Fibroblast of peridontal ligament (primary cell): Measurements from ENCODE around the gene ARHGEF28.

Experiments used
- DNase-seq: peaks from one replicate; pipeline ENCODE4 v3.0.0-alpha.2; 2010; ENCODE audit errors: extremely low read depth

Gene ARHGEF28

DNA sequence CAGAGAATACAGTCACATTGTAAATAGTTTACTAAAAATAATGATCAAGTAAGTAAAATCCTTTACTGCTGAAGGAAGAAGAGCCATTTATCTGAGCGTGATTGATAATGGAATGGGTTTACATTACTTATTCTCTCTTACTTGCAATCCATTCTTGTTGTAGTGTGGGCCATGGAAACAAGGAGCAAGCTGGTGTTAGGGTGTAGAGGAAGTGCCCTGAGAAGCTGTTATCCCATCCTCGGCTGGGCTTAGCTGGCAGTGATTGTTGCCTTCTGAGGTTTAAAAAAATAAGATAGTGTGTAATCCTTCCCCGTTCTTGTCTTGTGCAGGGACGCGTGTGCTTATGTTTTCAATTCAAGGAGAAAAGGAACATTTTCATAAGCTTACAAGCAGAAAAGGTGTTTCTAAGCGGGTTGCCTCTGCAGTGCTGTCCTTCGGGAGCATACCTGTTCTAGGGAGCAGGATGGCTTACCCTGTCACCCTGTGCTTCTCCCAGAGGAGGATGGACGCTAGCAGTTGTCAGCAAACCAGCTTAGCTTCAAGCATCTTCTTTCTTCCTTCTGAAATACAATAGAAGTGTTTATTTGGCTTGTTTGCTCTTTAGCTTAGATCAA, 188.3 kb downstream of the ARHGEF28 start:
- DNase-seq: no peak

DNA sequence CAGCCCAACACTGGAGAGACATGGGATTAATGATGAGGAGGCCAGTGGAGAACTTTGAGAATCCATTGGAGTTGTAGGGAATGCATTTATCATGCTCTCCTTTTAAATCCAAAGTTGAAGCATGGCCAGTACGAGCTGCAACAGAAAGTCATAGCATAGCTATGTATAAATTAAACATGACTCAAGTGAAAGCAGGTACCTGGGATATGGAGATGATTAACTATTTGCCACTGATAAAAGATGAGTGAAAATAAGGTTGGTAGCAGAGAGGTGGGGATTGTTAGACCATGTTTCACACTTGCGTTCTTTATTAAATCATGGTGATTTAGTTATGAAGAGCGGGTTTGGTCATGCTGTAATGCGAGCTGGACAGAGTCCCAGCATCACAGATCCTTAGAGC, 189.6 kb downstream of the ARHGEF28 start:
- peak; percentile 42 for DNase-seq

DNA sequence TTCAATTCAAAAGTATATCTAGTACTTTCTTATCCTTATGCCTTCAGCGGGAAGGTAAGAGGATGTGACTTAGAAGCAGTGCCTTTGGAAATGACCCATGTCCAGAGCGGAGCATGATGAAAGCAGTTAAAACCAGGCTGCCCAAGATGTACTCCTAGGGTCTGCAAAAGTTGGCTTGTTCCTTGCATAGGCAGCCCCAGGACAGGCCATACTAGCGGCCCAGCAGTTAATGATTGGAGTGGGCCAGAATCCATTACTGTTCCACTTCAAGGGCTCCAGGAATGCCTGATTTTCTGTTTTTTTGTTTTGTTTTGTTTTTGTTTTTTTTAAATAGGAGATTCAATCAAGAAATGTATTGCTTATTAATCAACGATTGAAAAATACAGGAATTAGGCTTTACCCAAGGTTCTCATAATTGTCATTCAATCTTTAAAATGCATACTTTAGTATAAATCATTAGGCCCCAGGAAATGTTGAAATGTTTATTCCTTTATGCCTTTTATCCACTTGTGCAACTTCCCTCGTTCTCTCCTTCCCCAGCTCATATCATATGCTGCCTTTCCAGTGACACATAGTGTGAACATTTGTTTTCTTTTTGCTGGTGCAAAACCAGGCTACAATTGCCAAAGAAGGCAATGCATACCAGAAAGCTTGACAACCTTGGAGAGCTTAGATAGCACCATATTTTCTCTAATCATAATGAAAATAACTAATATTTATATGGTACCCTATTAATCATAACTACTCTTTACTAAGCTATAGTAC, 190.8 kb downstream of the ARHGEF28 start:
- peak; percentile 81 for DNase-seq

DNA sequence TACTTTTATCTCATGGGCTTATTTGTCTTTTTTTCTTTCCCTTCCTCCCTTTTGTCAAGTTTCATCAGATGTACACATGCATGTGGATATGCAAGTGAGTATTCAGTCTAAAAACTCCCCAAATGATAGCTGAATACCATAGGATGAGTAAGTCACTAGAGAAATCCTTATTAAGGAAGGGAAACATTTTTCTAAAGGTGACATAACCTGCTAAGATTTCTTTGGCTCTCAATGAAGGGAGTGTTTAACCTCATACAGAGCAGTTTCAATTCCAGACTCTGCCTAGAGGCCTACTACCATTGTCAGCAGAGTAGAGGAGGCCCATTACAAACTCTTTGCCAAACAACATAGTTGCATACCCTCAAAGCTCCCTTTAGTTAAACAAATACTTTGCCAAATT, 192.4 kb downstream of the ARHGEF28 start:
- peak; percentile 63 for DNase-seq

DNA sequence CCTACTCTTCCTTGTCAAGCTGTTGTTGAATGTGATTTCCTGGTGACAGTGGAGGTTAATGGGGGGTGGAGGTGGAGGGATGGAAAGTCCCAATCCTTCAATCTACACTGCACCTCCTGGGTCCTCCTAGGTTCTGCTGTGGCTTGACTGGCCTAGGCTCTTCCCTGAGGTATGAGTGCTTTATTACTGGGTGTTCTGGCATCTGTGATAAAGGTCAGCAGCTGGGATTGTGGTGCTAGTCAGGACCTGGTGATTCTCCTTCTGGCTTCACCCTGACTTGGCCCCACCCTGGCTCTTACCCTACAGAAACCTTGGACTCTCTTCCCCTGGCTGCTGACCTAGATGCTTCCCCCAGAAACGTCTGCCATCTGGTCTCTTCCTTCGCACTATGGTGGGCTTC, 194.3 kb downstream of the ARHGEF28 start:
- DNase-seq: no peak

DNA sequence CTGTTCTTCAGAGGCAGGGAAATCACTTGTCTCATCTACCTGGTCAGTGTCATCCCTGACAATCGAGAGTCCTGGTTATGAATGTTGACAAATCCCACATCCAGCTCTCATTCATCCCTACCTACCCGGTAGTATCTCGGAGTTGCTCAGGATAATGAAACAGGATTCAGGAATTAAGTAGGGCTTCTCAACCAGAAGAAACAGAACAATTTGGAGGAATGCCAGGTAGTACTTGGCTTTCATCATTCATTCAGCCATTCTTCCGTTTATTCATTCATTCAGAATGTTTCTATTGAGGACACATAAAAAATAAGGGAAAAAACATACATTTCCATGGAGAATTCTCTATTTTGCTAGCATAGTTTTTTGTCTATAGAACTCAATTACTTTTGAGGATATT, 195.0 kb downstream of the ARHGEF28 start:
- no peak for DNase-seq

DNA sequence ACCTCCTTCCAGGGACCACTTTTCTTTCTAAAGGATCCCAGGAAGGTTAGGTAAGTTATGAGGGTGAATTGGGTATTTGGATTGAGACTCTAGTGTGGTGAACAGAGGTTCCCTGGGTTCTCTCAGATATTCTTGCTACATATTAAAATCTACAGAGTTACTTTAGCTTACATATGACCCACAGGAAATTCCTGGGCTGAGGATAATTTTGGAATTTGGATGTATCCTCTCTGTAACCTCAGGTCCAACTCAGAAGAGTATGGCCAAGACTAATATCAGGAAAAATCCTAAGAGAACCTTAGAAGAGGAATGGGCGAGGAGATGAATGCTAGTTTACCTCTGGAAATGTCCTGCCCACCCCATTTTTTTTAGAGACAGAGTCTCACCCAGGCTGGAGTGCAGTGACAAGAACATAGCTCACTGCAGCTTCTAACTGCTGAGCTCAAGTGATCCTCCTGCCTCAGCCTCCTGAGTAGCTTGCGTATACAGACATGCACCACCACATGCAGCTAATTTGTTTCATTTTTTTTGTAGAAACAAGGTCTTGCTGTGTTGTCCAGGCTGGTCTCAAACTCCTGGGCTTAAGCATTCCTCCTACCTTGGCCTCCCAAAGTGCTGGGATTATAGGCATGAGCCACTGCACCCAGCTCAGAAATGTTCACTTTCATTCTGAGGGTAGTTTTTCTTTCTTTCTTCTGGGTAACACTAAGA, 196.4 kb downstream of the ARHGEF28 start:
- no peak for DNase-seq

DNA sequence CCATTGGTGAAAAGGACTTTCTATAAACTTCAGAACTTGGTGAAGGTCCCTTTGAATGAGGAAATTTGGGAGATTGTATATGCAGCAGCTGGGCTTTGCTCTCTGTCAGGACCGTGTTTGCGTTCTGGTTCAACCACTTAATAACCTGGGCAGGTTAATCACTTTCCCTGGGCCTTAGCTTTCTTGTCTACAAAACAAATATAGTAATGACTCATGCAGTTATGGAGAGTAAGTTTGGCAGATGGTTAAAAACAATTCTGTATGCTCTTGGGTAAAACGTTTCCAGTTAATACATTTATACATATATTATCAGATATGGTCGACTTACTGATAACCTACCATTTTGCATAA, 197.0 kb downstream of the ARHGEF28 start:
- DNase-seq: no peak

DNA sequence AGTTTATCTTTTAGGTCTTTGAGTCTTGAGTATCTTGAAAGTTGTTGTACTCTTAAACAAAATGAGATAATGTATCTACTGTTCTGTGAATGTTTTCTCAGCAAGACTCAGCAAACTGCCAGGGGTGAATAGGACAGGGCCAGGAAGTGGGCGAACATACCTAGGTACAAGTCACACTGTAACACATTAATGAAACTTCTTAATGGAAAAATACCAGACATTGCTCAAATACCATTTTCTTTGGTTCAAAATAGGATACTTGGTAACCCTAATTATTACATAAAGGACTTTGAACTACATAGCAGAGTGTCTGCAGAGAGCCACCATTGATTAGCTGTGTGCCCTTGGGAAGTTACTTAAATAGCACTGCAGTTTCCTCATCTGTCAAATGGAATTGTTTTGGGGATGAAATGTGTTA, 197.5 kb downstream of the ARHGEF28 start:
- no peak for DNase-seq

DNA sequence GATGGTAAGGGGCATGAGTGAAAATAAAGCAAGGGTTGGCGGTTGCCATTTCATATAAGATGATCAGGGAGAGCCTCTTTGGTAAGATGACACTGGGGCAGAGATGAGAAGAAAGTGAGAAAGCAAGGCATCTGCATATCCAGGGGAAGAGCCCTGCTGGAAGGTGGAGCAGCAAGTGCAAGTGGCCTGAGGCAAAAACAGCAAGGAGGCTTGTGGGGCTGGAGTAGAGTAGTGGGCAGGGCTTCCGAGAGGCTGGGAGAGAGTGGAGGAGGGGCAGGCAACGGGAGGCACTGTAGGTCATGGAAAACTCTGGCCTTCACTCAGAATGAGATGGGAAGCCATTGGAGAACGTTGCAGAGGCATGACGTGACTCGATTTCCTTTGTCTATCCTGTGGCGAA, 199.2 kb downstream of the ARHGEF28 start:
- no peak for DNase-seq

DNA sequence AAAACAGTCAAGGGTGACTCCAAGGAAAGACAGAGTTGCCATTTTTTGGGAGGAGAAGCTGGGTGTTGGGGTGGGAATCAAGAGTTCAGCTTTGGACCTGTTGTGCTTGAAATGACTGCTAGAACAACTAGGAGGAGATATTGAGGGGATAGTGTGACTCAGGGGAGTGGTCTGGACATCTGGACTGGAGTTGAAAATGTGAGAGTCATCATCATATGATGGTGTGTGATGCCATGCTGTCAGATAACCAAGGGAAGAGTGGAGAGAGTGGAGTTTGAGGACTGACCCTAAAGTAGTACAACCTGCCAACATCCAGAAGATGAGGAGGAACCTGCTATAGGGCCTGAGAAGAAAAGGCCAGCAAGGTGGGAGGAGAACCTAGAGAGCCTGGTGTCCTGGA, 199.7 kb downstream of the ARHGEF28 start:
- DNase-seq: no peak

DNA sequence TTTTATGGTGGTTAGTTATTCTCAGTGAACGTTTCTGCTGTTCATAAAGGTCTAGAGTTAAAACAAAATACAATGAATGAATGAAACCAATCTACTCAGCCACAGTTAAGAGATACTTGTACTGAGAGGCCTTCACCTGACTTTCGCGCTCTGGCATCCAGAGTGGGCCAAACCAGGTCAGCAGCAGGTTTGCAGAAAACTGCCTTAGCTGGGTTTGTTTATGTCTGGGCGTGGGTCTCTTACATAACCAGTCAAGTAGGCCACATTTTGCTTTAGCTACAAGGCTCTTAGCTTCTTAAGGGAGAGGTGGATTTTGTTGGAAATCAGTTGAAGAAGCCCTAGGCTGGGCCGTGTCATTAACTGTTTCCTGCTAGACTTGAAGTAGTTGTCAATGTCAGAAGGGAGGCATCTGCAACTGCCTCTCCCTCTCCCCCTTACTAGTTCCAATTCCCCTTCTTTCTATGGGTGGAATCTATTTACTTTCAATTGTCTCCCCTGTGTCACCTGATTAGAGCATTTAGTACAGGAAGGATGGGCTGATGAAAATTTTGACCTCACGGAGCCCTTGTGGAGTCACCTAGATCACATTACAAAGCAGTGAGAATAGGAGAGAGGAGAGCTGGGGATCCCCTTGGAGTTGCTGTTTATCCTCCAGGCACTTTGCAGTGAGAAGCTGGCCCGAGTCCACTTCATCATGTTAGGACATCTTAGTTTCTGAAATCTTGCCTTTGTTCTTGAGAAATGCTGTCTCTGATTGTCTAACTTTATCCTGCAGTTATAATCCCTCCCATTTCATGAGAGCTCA, 200.5 kb downstream of the ARHGEF28 start:
- DNase-seq: peak; percentile 87

DNA sequence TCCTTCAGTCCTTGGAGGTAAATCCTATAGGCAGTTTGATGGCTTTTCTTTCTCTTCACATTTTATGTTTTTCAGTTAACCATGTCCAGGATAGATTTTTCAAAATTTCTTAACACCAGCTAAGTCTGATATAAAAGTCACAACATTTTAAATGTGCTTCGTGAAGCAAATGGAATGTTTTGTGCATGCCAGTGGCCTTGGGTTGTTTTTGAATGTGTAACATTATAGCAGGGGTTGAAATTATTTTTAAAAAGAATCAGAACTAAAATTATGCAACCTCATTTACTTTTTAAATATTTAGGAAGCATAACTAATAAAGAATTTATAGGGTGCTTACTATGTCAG, 201.1 kb downstream of the ARHGEF28 start:
- peak; percentile 79 for DNase-seq

DNA sequence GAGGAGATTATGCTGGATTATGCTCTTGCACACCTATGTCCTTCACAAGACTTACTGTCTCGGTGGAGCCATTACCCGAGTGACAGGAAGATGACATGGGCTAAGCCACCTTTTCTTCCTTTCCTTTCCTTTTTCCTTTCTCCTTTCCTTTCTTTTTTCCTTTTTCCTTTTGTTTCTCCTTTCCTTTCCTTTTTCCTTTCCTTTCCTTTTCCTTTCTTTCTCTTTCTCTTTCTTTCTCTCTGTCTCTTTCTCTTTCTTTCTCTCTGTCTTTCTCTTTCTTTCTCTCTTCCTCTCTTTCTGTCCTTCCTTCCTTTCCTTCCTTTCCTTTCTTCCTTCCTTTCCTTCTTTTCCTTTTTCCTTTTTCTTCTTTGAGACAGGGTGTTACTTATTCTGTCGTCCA, 202.5 kb downstream of the ARHGEF28 start:
- no peak for DNase-seq

DNA sequence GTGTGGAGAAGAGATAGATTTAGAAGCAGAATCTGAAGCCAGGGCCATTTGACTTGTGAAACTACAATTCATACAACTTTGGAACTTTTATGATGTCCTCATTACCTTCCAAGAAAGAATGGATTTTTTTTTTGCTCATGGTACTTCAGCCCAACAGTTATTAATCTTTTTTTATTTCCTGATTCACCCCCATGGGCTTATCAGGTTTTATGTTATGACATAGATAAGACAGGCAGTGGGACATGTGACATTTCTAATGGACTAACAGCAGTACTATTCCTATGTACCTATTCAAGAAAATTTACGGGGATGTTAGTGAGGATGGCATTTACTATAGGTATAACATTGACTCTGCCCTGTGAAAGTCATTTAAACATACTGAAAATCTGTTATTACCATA, 204.7 kb downstream of the ARHGEF28 start:
- DNase-seq: no peak

DNA sequence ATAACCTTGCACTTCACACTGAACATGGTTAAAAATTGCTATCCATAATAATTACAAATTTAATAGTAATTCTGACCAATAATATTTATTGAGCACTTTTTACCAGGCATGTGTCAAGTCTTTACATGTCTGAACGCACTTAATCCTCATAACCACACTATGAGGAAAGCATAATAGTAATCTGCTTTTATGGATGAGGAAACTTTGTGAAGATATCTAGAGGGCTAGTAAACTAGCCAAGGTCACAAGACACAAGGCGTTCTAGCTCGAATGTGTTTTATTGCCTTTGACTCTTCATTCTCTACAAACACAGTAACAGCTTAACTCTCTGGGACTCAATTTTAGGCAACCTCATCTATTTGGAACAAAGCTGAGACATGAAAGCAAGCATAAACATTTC, 205.1 kb downstream of the ARHGEF28 start:
- no peak for DNase-seq

DNA sequence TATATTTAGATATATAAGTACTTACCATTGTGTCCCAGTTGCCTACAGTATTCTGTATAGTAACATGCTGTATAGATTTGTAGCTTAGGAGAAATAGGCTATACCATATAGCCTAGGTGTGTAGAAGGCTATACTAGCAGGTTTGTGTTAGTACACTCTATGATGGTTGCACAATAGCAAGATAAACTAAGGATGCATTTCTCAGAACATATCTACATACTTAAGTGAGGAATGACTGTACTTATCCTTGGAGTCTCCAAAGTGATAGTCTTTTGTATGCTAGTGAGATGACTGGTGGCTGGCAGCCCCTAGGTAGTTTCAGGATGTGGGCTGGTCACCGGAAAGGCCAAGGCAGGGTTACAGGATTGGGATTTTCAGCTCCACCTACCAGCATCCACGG, 208.7 kb downstream of the ARHGEF28 start:
- DNase-seq: no peak

DNA sequence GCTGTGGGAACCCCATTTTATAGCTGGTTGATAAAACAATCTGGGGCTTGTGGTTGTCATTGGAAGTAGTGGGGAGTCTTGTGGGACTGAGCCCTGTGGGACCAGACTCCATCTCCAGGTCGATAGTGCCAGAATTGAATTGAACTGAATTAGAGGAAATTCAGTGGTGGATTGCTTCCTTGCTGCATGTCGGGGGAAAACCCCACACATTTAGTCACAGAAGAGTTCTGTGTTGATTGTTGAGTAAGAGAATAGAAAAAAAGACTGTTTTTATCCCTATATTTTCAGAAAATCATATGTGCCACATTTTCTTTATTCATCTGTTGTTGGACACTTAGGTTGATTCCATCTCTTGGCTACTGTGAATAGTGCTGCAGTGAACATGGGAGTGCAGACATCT, 209.7 kb downstream of the ARHGEF28 start:
- DNase-seq: no peak

DNA sequence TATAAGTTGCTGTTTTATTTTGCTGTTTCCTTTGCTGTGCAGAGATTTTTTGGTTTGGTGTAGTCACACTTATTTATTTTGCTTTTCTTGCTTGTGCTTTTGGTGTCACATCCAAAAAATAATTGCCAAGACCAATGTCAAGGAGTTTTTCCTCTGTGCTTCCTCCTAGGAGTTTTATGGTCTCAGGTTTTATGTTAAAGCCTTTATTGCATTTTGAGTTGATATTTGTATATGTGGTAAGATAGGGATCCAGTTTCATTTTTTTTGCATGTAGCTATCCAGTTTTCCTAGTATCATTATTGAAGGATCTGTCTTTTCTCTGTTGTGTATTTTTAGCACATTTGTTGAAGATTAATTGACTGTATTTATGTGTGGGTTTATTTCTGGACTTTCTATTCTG, 210.6 kb downstream of the ARHGEF28 start:
- DNase-seq: no peak

DNA sequence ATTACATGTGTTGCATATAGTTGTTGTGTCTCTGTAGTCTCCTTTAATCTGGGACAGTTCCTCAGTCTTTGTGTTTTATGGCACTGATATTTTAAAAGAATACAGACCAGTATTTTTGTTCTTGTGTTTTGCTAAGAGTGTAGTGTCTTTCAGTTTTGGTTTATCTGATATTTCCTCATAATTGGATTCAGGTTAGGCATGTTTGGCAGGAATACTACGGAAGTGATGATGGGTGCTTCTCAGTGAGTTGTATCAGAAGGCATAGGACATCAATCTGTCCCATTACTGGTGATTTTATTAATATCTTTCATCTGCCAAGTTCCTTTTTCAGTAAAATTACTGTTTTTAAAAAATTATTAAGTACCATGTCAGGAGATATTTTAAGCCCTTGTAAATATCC, 212.9 kb downstream of the ARHGEF28 start:
- DNase-seq: no peak

DNA sequence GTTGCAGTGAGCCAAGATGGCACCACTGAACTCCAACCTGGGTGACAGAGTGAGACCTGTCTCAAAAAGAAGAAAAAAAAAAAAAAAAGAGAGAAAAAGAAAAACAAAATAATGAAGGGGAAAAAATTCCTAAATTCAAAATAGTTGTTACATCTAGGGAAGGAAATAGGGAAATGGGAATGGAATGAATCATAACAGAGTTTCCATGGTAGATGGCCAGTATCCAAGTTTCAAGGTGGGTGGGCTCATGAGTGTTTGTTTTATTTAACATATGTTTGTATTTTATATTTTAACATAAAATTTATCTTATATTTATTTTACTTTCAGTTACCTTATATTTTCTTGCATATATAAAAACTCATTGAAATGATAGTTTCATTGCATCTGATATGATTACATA, 215.6 kb downstream of the ARHGEF28 start:
- no peak for DNase-seq

DNA sequence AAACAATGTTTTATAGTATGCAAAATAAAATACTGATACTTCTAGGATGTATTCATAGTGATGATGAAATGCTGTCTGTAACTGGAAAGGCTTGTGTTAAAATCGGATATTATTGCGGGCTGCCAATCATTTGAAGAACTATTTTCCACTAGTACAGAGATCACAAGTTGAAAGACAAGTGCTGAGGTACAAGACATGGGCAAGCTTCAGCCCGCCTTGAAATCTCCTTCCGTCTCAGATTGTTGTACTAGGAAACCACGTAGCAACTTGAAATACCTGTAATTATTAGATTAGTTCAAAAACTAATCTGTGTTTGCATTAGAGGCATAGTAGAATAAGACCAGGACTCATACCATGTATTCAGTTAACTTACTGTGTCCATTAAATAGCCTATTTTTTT, 218.2 kb downstream of the ARHGEF28 start:
- DNase-seq: no peak
